Stimulated activated memory B cell treated with anti-CD40 and anti-IgM and Interleukin-4, amounts not matched to agents 10 μg/mL and 1 μg/mL and 100 μg/mL, for 72 hours (primary cell): Measurements from ENCODE around the gene ARID3B.

Source experiments
- ATAC-seq: fragments of 150-1000 bp; cut with Tn5 transposase; 2 replicates; pipeline ENCODE4 v1.10.0; 2021
- H3K27ac Mint-ChIP-seq: one replicate; pipeline ENCODE4 v1.8.0; 2022; ENCODE audit warnings: mild to moderate bottlenecking, mixed read lengths
- H3K27me3 Mint-ChIP-seq: one replicate; pipeline ENCODE4 v1.8.0; 2022; ENCODE audit warnings: mixed read lengths
- H3K36me3 Mint-ChIP-seq: one replicate; pipeline ENCODE4 v1.8.0; 2022; ENCODE audit warnings: mixed read lengths
- H3K4me1 Mint-ChIP-seq: one replicate; pipeline ENCODE4 v1.8.0; 2022; ENCODE audit warnings: mixed read lengths
- H3K4me3 Mint-ChIP-seq: one replicate; pipeline ENCODE4 v1.8.0; 2022; ENCODE audit warnings: mild to moderate bottlenecking, moderate library complexity, mixed read lengths
- H3K9me3 Mint-ChIP-seq: one replicate; pipeline ENCODE4 v1.8.0; 2022; ENCODE audit warnings: mixed read lengths

ARID3B gene

GRCh38 chr15:74545086-74545485, 4.1 kb downstream of the ARID3B start:
- no peak overlapping the region for H3K4me3 Mint-ChIP-seq
- ATAC-seq: no peak
- no peaks in the 10 kb centered on the region for H3K27me3 Mint-ChIP-seq
- peaks cover 62% of the 10 kb centered on the region for H3K4me1 Mint-ChIP-seq
- H3K27ac Mint-ChIP-seq: no peak overlapping the region
- peaks cover 14% of the 10 kb centered on the region for H3K36me3 Mint-ChIP-seq
- H3K9me3 Mint-ChIP-seq: no peaks in the 10 kb centered on the region

DNA sequence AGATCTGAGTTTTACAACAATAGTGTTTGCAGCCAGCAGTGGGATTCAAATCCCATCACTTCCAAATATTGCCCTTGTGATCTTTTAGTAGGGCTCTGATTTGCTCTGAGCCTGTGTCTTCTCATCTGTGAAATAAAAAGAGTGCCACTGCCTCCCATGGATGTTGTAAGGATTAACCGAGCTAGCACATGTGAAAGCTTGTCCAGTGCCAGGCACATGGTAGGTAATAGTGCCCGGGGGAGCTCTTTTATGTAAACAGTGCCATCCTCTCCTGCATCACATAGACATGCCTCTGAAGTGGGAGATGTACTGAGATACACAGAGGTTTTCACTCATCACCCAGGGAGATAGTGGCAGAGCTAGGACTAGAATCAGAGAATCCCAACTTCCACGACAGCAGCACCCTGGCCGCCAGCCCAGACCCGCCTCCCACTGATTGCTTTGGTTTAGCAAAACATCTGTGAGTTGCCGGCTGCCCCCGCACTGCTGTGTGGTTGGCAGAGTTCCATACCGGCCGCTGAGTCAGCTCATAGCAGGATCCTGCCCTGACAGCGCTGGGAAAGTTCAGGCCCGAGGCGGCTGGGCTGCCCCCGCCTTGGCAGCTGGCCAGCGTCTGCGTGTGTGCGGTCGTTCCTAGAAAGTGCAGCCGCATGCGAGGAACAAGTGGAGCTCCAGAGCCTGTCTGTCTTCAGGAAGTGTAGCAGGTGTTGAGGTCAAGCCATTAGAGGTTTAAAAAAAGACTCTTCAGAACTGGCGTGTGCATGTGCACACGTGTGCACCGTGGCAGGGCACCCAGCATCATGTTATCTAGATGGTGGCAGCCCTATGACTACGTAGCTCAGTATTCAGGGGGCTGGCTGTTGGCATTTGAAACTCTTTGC, 5.0 kb downstream of the ARID3B start:
- Mint-ChIP-seq H3K9me3 (no peaks in the 10 kb centered on the region), H3K4me3 (peak overlapping the region; percentile 62), H3K27me3 (no peaks in the 10 kb centered on the region), H3K4me1 (peaks cover 61% of the 10 kb centered on the region), H3K36me3 (peaks cover 20% of the 10 kb centered on the region), H3K27ac (peak overlapping the region; percentile 36)
- peak; percentile 88 for ATAC-seq

DNA sequence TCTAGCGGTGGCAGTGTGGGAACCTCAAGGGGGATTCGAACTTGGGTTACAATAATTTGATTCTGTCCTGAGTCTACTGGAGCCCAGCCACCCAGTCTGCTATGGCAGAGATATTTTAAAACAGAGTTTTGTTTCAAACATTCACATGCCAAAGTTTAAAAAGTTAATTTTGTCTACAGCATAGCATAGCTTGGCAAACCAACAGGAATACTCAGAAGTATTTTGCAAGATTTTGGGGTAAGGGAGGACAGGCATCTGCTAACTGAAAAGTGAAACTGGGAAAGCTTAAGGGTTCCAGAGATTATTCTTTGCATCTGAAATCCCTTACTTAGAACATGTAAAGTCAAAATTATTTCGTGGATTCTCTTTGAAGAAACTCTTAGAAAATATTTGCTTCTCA, 6.6 kb downstream of the ARID3B start:
- no peak for ATAC-seq
- Mint-ChIP-seq H3K4me3 (no peak overlapping the region), H3K27ac (no peak overlapping the region), H3K4me1 (peaks cover 63% of the 10 kb centered on the region), H3K36me3 (peaks cover 34% of the 10 kb centered on the region), H3K27me3 (no peaks in the 10 kb centered on the region), H3K9me3 (no peaks in the 10 kb centered on the region)

DNA sequence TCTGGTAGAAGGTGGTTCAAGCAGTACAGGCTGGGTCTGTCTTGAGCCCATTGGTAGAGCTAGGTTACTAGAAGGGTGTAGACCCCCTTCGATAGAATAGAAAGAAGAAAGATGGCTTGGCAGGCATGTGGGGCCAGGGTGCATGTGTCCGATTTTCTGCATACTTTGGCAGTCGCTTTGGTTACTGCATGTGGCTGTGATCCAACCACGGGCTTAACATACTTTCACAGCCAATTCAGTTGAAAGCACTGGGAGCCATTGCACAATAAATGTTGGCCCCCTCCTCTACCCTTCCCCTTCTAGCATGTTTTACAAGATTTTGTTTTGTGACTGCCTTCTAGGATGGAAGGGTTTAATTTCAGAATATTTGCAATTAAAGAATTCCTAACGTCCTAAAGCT, 7.2 kb downstream of the ARID3B start:
- H3K36me3 Mint-ChIP-seq: peaks cover 37% of the 10 kb centered on the region
- no peaks in the 10 kb centered on the region for H3K9me3 Mint-ChIP-seq
- no peaks in the 10 kb centered on the region for H3K27me3 Mint-ChIP-seq
- H3K4me3 Mint-ChIP-seq: no peak overlapping the region
- peaks cover 63% of the 10 kb centered on the region for H3K4me1 Mint-ChIP-seq
- H3K27ac Mint-ChIP-seq: no peak overlapping the region
- no peak for ATAC-seq

GRCh38 chr15:74549816-74550215, 8.8 kb downstream of the ARID3B start:
- Mint-ChIP-seq H3K9me3 (no peaks in the 10 kb centered on the region), H3K4me1 (peaks cover 55% of the 10 kb centered on the region), H3K36me3 (peaks cover 37% of the 10 kb centered on the region), H3K27me3 (no peaks in the 10 kb centered on the region), H3K27ac (no peak overlapping the region), H3K4me3 (no peak overlapping the region)
- ATAC-seq: no peak

GRCh38 chr15:74551714-74552113, 10.7 kb downstream of the ARID3B start:
- no peak overlapping the region for H3K4me3 Mint-ChIP-seq
- peaks cover 45% of the 10 kb centered on the region for H3K36me3 Mint-ChIP-seq
- ATAC-seq: no peak
- peaks cover 47% of the 10 kb centered on the region for H3K4me1 Mint-ChIP-seq
- no peaks in the 10 kb centered on the region for H3K27me3 Mint-ChIP-seq
- H3K27ac Mint-ChIP-seq: no peak overlapping the region
- H3K9me3 Mint-ChIP-seq: no peaks in the 10 kb centered on the region

DNA sequence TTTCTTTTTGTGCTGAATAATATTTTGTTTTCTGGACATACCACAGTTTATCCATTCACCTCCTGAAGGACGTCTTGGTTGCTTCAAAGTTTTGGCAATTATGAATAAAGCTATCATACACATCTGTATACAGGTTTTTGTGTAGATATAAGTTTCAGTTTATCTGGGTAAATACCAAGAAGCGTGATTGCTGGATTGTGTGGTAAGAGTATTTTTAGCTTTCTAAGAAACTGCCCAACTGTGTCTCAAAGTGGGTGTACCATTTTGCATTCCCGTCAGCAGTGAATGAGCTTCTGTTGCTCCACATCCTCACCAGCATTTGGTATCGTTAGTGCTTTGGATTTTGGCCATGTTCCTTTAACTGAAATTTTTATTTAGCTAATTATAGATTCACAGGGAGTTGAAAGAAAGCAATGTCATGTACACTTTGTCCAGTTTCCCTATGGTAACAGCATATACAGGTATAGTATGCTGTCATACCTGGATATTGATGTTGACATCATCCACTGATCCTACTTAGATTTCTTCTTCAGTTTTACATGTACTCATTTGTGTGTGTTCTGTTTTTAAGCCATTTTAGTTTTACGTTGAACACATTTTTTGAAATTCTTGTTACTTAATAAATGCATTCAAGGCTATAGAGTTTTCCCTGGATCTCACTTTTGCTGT, 11.9 kb downstream of the ARID3B start:
- Mint-ChIP-seq H3K36me3 (peaks cover 42% of the 10 kb centered on the region), H3K27me3 (no peaks in the 10 kb centered on the region), H3K4me1 (peaks cover 44% of the 10 kb centered on the region), H3K27ac (peak overlapping the region; percentile 30), H3K4me3 (peak overlapping the region; percentile 41), H3K9me3 (no peaks in the 10 kb centered on the region)
- peak; percentile 74 for ATAC-seq

GRCh38 chr15:74555192-74555591, 14.2 kb downstream of the ARID3B start:
- Mint-ChIP-seq H3K36me3 (peaks cover 46% of the 10 kb centered on the region), H3K27ac (no peak overlapping the region), H3K27me3 (no peaks in the 10 kb centered on the region), H3K4me3 (no peak overlapping the region), H3K9me3 (no peaks in the 10 kb centered on the region), H3K4me1 (peaks cover 49% of the 10 kb centered on the region)
- ATAC-seq: no peak

DNA sequence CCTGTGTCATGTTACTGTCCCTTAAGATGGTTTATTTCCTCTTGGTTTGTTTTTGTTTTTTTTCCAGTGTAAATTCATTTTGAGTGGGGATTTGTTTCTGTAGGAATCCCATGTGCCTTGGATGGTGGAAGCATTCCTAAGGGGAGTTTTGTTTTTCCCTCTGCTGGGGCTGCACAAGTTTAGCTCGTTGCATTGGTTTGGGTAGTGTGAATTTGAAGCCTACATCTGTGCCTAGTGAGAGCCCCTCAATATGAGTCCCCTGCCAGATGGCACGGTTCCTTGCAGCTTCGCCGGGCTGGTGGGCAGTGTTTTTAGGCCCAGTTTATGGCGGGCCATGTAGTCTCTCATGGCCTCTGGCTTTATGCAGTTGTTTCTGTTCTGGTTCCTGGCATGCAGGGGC, 17.7 kb downstream of the ARID3B start:
- H3K9me3 Mint-ChIP-seq: no peaks in the 10 kb centered on the region
- no peak for ATAC-seq
- peaks cover 25% of the 10 kb centered on the region for H3K4me1 Mint-ChIP-seq
- H3K36me3 Mint-ChIP-seq: peaks cover 38% of the 10 kb centered on the region
- no peaks in the 10 kb centered on the region for H3K27me3 Mint-ChIP-seq
- H3K4me3 Mint-ChIP-seq: no peak overlapping the region
- no peak overlapping the region for H3K27ac Mint-ChIP-seq

DNA sequence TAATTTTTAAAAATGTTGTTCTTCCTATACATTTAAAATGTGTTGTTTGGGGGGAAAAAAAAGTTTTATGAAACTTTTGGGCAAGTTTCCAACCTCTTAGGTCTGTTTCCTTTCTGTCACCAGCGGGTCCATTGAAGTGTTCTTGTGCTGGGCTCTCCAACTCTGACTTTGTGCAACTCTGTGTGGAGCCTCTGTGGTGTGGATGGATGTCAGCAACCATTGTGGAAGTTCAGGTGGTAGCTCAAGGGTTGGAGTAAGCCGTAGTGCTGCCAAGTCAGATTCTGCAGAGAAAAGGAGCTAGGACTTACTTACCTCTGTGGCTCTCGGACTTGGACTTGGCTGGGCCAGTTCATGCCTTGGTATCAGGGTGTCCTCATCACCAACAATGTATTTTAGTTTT, 22.4 kb downstream of the ARID3B start:
- Mint-ChIP-seq H3K27me3 (no peaks in the 10 kb centered on the region), H3K27ac (no peak overlapping the region), H3K36me3 (peaks cover 52% of the 10 kb centered on the region), H3K4me1 (peaks cover 31% of the 10 kb centered on the region), H3K4me3 (no peak overlapping the region), H3K9me3 (no peaks in the 10 kb centered on the region)
- ATAC-seq: no peak

DNA sequence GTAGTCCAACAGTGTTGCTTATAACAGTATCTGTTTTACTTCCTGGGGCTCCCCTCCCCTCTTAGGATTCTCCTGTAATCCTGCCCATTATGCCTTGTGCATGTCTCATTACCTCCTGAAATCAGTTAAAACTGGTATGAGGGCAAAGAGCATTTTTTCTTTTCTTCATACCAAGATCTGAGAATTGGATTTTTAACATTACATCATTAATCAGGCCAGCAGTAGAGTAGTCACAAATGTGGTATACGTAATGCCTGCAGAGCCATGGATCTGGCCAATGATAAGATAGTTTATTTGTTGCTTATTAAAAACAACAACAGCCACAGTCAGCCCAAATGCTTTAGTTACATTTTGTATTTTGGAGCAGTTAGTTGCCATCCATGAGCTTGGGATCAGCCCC, 23.2 kb downstream of the ARID3B start:
- no peak overlapping the region for H3K27ac Mint-ChIP-seq
- H3K27me3 Mint-ChIP-seq: no peaks in the 10 kb centered on the region
- no peak overlapping the region for H3K4me3 Mint-ChIP-seq
- H3K4me1 Mint-ChIP-seq: peaks cover 24% of the 10 kb centered on the region
- peaks cover 45% of the 10 kb centered on the region for H3K36me3 Mint-ChIP-seq
- ATAC-seq: no peak
- H3K9me3 Mint-ChIP-seq: no peaks in the 10 kb centered on the region

GRCh38 chr15:74565381-74566085, 24.5 kb downstream of the ARID3B start:
- Mint-ChIP-seq H3K9me3 (no peaks in the 10 kb centered on the region), H3K27me3 (no peaks in the 10 kb centered on the region), H3K4me3 (no peak overlapping the region), H3K36me3 (peaks cover 43% of the 10 kb centered on the region), H3K4me1 (peaks cover 22% of the 10 kb centered on the region), H3K27ac (no peak overlapping the region)
- ATAC-seq: no peak

DNA sequence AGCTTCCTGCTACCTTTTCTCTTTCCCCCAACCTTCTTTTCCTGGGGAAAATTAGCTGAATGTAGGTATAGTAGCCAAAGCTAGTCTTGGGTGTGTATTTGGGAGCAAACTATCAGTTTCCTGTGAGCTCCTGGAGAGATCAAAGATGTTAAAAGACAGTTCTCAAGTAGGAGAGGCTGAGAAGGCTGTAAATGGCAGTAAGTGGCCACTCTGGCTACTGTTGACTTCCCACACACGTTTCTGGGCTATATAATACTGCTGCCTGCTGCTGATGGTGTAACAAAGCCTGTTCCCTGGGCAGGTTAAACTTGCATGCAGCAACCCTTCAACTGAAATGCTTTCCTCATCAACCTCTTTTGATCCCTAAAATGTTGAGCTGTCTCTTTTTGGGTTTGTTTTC, 27.6 kb downstream of the ARID3B start:
- no peak overlapping the region for H3K4me3 Mint-ChIP-seq
- H3K4me1 Mint-ChIP-seq: peaks cover 20% of the 10 kb centered on the region
- peak overlapping the region; percentile 18 for H3K27ac Mint-ChIP-seq
- ATAC-seq: no peak
- H3K36me3 Mint-ChIP-seq: peaks cover 48% of the 10 kb centered on the region
- no peaks in the 10 kb centered on the region for H3K27me3 Mint-ChIP-seq
- no peaks in the 10 kb centered on the region for H3K9me3 Mint-ChIP-seq

DNA sequence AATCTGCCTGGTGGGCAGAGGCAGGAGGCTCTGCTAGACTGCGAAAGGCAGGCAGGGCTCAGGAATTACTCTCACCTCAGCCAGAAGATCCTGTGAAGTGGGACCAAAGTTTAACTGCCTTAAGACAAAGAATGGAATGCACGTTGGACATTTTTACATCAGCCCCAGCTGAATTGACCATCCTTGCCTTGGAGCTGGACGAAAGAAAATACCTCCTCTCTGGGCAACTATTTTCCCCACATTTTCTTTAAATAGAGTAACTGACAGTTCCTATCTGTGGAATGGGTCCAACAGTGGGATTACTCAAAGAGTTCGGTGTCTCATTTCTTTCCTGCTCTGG, 28.7 kb downstream of the ARID3B start:
- Mint-ChIP-seq H3K4me1 (peaks cover 16% of the 10 kb centered on the region), H3K4me3 (no peak overlapping the region), H3K9me3 (no peaks in the 10 kb centered on the region), H3K27me3 (no peaks in the 10 kb centered on the region), H3K27ac (no peak overlapping the region), H3K36me3 (peaks cover 55% of the 10 kb centered on the region)
- no peak for ATAC-seq

DNA sequence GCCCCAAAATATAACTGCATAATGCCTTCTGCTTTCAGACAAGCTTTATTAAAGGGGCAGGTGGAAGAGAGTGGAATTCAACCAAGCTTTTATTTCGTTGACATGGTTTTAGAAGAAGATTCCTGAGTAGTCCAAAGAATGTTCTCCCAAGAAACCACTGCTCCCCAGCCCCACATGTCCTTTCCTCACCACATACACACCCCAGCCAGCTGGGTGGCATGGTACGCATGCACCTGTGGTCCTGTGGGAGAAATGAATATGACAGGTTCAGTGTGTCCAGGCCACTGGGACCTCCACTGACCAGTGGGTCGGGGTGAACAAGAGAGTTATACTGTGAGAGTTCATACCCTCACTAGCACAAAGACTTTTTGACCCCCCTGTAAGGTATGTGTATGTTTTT, 30.2 kb downstream of the ARID3B start:
- Mint-ChIP-seq H3K4me1 (peaks cover 16% of the 10 kb centered on the region), H3K9me3 (no peaks in the 10 kb centered on the region), H3K36me3 (peaks cover 50% of the 10 kb centered on the region), H3K27ac (no peak overlapping the region), H3K27me3 (no peaks in the 10 kb centered on the region), H3K4me3 (no peak overlapping the region)
- ATAC-seq: no peak
